Nephron (organoid): Measurements from ENCODE around the gene GPD2.

Source experiments
- H3K27ac Mint-ChIP-seq, 3 experiments: 2 replicates each; pipeline ENCODE4 v1.8.0; 2020; ENCODE audit warnings: mixed read lengths in 3 of 3, mild to moderate bottlenecking in 2 of 3, moderate library complexity in 1 of 3
- H3K27me3 Mint-ChIP-seq: 2 replicates; pipeline ENCODE4 v1.8.0; 2021; ENCODE audit warnings: low read depth, mild to moderate bottlenecking, moderate library complexity, mixed read lengths
- H3K36me3 Mint-ChIP-seq: 2 replicates; pipeline ENCODE4 v1.8.0; 2020; ENCODE audit warnings: low read depth, mixed read lengths
- H3K4me1 Mint-ChIP-seq: 2 replicates; pipeline ENCODE4 v1.8.0; 2020; ENCODE audit warnings: mixed read lengths
- H3K4me3 Mint-ChIP-seq, 3 experiments: 2 replicates each; pipeline ENCODE4 v1.8.0; 2020; ENCODE audit warnings: mild to moderate bottlenecking in 3 of 3, mixed read lengths in 3 of 3, moderate library complexity in 2 of 3
- H3K9me3 Mint-ChIP-seq: 2 replicates; pipeline ENCODE4 v1.8.0; 2020; ENCODE audit warnings: mixed read lengths
- CTCF ChIP-seq, 3 experiments: fragments of 200-600 bp; sonication (generic); IDR thresholded peaks; one replicate each; pipeline ENCODE4 v1.5.0; 2021; ENCODE audit warnings: antibody characterized with exemption in 3 of 3; ENCODE audit not compliant: unreplicated experiment in 3 of 3

GPD2 gene

GRCh38 chr2:156580501-156580900, 144.3 kb downstream of the GPD2 start:
- Mint-ChIP-seq H3K9me3 (no peaks in the 10 kb centered on the region), H3K4me1 (no peaks in the 10 kb centered on the region), H3K27me3 (no peaks in the 10 kb centered on the region), H3K4me3 (no peak overlapping the region), H3K36me3 (no peaks in the 10 kb centered on the region), H3K27ac (no peak overlapping the region)
- TF ChIP-seq CTCF (IDR thresholded peaks at IDR 0.05; ENCODE audit: unreplicated experiment in 3 of 3), result no peak

- H3K27me3 Mint-ChIP-seq, result no peaks in the 10 kb centered on the region
- no peak for TF ChIP-seq CTCF (IDR thresholded peaks at IDR 0.05; ENCODE audit: unreplicated experiment in 3 of 3)
- no peaks in the 10 kb centered on the region for H3K4me1 Mint-ChIP-seq
- H3K9me3 Mint-ChIP-seq, result no peaks in the 10 kb centered on the region
- H3K27ac Mint-ChIP-seq, result no peak overlapping the region
- H3K4me3 Mint-ChIP-seq, result no peak overlapping the region
- H3K36me3 Mint-ChIP-seq, result no peaks in the 10 kb centered on the region
These were observed 145.1 kb downstream of the GPD2 start for GRCh38 chr2:156581280-156581679.

GRCh38 chr2:156585457-156585856, 149.3 kb downstream of the GPD2 start:
- H3K9me3 Mint-ChIP-seq, result no peaks in the 10 kb centered on the region
- no peaks in the 10 kb centered on the region for H3K4me1 Mint-ChIP-seq
- no peaks in the 10 kb centered on the region for H3K36me3 Mint-ChIP-seq
- H3K4me3 Mint-ChIP-seq, result no peak overlapping the region
- no peaks in the 10 kb centered on the region for H3K27me3 Mint-ChIP-seq
- no peak for TF ChIP-seq CTCF (IDR thresholded peaks at IDR 0.05; ENCODE audit: unreplicated experiment in 3 of 3)
- H3K27ac Mint-ChIP-seq, result no peak overlapping the region

- no peaks in the 10 kb centered on the region for H3K36me3 Mint-ChIP-seq
- no peak overlapping the region for H3K27ac Mint-ChIP-seq
- no peaks in the 10 kb centered on the region for H3K4me1 Mint-ChIP-seq
- H3K4me3 Mint-ChIP-seq, result no peak overlapping the region
- TF ChIP-seq CTCF (IDR thresholded peaks at IDR 0.05; ENCODE audit: unreplicated experiment in 3 of 3), result no peak
- no peaks in the 10 kb centered on the region for H3K27me3 Mint-ChIP-seq
- H3K9me3 Mint-ChIP-seq, result no peaks in the 10 kb centered on the region
These were observed 150.4 kb downstream of the GPD2 start for GRCh38 chr2:156586621-156587020.

GRCh38 chr2:156589381-156590079, 153.4 kb downstream of the GPD2 start:
- no peaks in the 10 kb centered on the region for H3K36me3 Mint-ChIP-seq
- no peak overlapping the region for H3K27ac Mint-ChIP-seq
- no peaks in the 10 kb centered on the region for H3K4me1 Mint-ChIP-seq

More at GRCh38 chr2:156589381-156590079, 153.4 kb downstream of the GPD2 start:
- no peaks in the 10 kb centered on the region for H3K27me3 Mint-ChIP-seq
- peak; percentile 58 to 61 (median 60) for TF ChIP-seq CTCF (IDR thresholded peaks at IDR 0.05; ENCODE audit: unreplicated experiment in 3 of 3)
- no peak overlapping the region for H3K4me3 Mint-ChIP-seq
- no peaks in the 10 kb centered on the region for H3K9me3 Mint-ChIP-seq
